AG09309 (cell line): Measurements from ENCODE around the gene CCDC7.
"Not testable (repeated sequence)": the region's sequence is repeated elsewhere in the genome, so short reads cannot be mapped to it uniquely, and the experiment has no call there.

Source experiments
- DNase-seq: peaks from one replicate; pipeline ENCODE4 v3.0.0-alpha.2; 2010; ENCODE audit warnings: low read depth
- H3K4me3 ChIP-seq: 2 replicates; pipeline ENCODE4 v1.5.1; 2011; ENCODE audit warnings: mild to moderate bottlenecking, low read depth, low read length, moderate library complexity; ENCODE audit not compliant: control insufficient read depth
- TF ChIP-seq, protein P1 (sequence below): IDR thresholded peaks from 2 replicates; pipeline ENCODE4 v1.5.1; 2011; ENCODE audit warnings: mild to moderate bottlenecking, low read depth, low read length, inconsistent platforms; ENCODE audit not compliant: insufficient read depth, control insufficient read depth; ENCODE audit errors: missing control alignments

Gene CCDC7

DNA sequence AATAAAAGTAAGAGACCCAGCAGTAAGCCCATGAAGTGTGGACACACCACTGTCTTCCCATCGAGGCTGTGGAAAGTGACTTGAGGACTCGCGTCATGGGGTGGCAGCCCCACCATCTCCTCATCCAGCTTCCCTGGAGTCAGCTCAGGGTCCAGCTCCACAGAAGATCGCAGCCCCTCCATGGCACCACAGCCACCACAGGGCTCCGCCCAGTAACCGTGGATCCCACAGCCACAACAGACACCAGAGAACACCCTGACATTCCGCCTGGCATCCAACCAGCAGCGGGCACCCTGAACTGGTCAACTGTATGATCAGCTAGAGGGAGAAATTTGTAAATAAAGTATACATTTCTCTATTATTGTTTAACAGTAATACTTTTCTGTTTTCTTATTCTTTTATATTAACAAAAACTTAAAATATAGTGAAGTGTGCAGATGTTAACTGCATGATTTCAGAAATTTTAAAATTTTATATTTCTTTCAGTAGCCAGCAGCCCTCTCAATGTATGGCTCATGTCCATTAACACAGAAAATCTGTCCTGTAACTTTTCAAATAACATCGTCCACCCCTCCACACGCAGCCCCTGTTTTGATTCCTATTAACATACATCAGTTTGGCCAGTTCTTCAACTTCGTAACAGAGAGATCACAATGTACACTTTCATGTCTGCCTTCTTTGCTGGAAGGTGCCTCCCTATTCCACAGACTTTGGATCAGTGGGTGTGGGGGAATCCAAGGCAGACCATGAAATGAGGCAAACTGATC is 442.4 kb downstream of the CCDC7 start:
- TF ChIP-seq, protein P1, sequence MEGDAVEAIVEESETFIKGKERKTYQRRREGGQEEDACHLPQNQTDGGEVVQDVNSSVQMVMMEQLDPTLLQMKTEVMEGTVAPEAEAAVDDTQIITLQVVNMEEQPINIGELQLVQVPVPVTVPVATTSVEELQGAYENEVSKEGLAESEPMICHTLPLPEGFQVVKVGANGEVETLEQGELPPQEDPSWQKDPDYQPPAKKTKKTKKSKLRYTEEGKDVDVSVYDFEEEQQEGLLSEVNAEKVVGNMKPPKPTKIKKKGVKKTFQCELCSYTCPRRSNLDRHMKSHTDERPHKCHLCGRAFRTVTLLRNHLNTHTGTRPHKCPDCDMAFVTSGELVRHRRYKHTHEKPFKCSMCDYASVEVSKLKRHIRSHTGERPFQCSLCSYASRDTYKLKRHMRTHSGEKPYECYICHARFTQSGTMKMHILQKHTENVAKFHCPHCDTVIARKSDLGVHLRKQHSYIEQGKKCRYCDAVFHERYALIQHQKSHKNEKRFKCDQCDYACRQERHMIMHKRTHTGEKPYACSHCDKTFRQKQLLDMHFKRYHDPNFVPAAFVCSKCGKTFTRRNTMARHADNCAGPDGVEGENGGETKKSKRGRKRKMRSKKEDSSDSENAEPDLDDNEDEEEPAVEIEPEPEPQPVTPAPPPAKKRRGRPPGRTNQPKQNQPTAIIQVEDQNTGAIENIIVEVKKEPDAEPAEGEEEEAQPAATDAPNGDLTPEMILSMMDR: no peak
- DNase-seq: no peak
- H3K4me3 ChIP-seq: no peak overlapping the region

DNA sequence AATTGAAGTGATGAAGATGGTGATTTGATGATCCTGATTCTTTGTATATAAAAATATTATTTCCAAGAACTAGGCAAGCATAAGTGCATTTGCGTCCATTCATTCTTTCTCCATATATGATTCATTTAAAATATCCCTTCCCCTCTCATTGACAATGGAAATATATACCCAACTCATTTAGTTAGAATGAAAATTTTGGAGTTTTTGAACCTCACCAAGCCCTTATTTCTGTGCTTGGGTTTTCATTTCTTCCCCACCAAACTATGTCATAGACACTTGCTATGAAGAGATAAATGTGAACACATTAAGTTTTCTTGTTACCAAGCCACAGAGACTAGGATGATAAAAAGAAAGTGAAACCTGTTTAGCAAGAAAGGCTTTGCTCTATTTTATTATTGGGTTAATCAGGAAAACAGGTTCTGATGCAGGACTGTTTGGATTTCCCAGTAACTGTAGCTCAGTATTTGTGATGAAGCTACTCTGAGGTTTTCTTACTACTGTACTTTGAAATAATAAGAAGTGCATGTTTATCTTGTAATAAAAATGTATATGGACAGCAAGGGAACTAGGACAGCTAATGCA is 443.8 kb downstream of the CCDC7 start:
- TF ChIP-seq, protein P1: no peak
- DNase-seq: no peak
- H3K4me3 ChIP-seq: no peak overlapping the region

DNA sequence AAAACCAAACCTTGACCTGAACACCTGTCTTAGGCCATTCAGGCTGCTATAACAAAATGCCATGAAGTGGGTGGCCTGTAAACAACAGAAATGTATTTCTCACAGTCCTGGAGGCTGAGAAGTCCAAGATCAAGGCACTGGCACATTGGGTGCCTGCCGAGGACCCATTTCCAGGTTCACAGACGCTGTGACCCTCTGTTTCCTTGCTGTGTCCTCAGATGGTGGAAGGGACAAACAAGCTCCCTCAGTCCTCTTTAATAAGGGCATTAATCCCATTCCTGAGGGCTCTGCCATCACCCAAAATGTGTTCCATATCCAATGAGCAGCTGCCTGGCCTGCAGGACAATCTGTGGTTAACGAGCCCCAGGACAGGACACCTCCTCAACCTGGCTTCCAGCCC is 444.5 kb downstream of the CCDC7 start:
- H3K4me3 ChIP-seq: no peak overlapping the region
- TF ChIP-seq, protein P1: no peak
- DNase-seq: no peak

- TF ChIP-seq, protein P1: no peak
- H3K4me3 ChIP-seq: no peak overlapping the region
- DNase-seq: no peak
These were observed 445.3 kb downstream of the CCDC7 start for GRCh38 chr10:32891261-32891660.

DNA sequence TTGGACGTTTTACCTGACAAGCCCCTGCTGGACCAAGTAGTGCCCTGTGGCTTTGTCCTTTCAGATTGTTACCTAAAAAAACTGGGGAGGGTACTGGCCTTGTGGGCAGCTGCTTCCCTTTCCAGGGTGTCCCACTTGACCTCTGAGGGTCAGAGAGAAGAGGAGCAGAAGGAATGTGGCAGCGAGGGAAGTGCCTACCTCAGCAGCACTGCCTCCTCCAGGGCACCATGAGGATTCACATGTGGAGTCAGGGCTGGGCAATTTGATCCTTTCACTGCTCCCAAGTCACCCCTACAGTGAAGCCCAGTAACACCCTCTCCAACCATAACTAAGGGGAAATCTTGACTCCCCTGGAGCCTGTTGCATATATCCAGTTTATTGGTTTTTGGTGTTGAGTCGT is 447.5 kb downstream of the CCDC7 start:
- no peak for DNase-seq
- TF ChIP-seq, protein P1: no peak

DNA sequence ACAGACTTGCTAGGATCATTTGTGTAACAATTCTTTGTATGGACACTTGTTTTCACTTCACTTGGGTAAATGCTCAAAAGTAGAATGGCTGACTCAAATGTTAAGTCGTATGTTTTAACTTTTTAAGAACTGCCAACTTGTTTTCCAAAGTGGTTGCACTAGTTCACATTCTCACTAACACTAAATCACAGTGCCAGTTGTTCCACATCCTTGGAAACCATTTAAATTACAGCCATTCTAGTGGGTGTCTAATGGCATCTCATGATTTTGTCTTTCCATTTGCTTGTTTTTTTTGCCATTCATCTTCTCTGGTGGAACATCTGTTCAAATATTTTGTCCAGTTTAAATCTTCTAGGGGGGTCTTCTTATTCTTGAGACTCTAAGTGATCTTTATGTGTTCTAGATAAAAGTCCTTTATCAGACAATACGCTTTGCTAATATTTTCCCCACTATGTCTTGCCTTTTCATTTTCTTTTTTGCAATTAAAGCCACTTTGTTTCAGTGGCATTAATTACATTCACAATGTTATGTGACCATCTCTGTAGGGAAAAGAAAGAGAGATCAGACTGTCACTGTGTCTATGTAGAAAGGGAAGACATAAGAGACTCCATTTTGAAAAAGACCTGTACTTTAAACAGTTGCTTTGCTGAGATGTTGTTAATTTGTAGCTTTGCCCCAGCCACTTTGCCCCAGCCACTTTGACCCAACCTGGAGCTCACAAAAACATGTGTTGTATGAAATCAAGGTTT is 448.1 kb downstream of the CCDC7 start:
- TF ChIP-seq, protein P1: no peak
- no peak overlapping the region for H3K4me3 ChIP-seq
- no peak for DNase-seq

More for the DNA sequence above, 447.5 kb downstream of the CCDC7 start:
- no peak overlapping the region for H3K4me3 ChIP-seq

- not testable (repeated sequence) for DNase-seq, H3K4me3 ChIP-seq
These were observed 449.4 kb downstream of the CCDC7 start for GRCh38 chr10:32895200-32895968.
